Measurements from ENCODE around the gene SLC51A.

Gene SLC51A

GRCh38 chr3:196225763-196226364 lies 9.5 kb downstream of the SLC51A start:
- no peak overlapping the region for H3K4me3 ChIP-seq (ENCODE audit: low read depth, low read length)
- ChIA-PET POLR2A (no interaction called here), CTCF (interaction anchor here (0.8 to 1.1 kb wide), 2 partner anchors 29 to 152 kb away, joined by 3 read pairs; no protein-coding TSS in a partner anchor)
- no peak for DNase-seq (ENCODE audit: low read depth, low spot score)
- no peak for TF ChIP-seq CTCF (IDR thresholded peaks at IDR 0.05; ENCODE audit: insufficient read depth, low read length, missing control alignments)

- POLR2A ChIA-PET, result no interaction called here
- DNase-seq (ENCODE audit: low read depth, low spot score), result no peak
- H3K4me3 ChIP-seq (ENCODE audit: low read depth, low read length), result no peak overlapping the region
- no peak for TF ChIP-seq CTCF (IDR thresholded peaks at IDR 0.05; ENCODE audit: insufficient read depth, low read length, missing control alignments)
- CTCF ChIA-PET, result interaction anchor here (1.1 kb wide), 2 partner anchors 27 to 153 kb away, joined by 4 to 6 read pairs; no protein-coding TSS in a partner anchor
Observed at GRCh38 chr3:196227121-196227561, 10.8 kb downstream of the SLC51A start.

GRCh38 chr3:196227629-196228493 lies 11.5 kb downstream of the SLC51A start:
- TF ChIP-seq CTCF (IDR thresholded peaks at IDR 0.05; ENCODE audit: insufficient read depth, low read length, missing control alignments), result no peak
- no peak for DNase-seq (ENCODE audit: low read depth, low spot score)
- H3K4me3 ChIP-seq (ENCODE audit: low read depth, low read length), result no peak overlapping the region
- ChIA-PET CTCF (interaction anchor here (1.0 to 1.6 kb wide), 4 partner anchors 26 to 154 kb away, joined by 4 to 6 read pairs (median 4); no protein-coding TSS in a partner anchor), POLR2A (no interaction called here)

- no peak for TF ChIP-seq CTCF (IDR thresholded peaks at IDR 0.05; ENCODE audit: insufficient read depth, low read length, missing control alignments)
- H3K4me3 ChIP-seq (ENCODE audit: low read depth, low read length), result no peak overlapping the region
- ChIA-PET CTCF (no interaction called here), POLR2A (no interaction called here)
- DNase-seq (ENCODE audit: low read depth, low spot score), result no peak
Observed at GRCh38 chr3:196232154-196232881, 16.0 kb downstream of the SLC51A start.

GRCh38 chr3:196232882-196233251 lies 16.5 kb downstream of the SLC51A start:
- no peak overlapping the region for H3K4me3 ChIP-seq (ENCODE audit: low read depth, low read length)
- DNase-seq (ENCODE audit: low read depth, low spot score), result no peak
- CTCF ChIA-PET, result interaction anchor here (1.1 kb wide), 1 partner anchor 21 kb away, joined by 3 read pairs; no protein-coding TSS in a partner anchor
- POLR2A ChIA-PET, result no interaction called here
- no peak for TF ChIP-seq CTCF (IDR thresholded peaks at IDR 0.05; ENCODE audit: insufficient read depth, low read length, missing control alignments)

All from AG04449 (cell line).